Stimulated activated CD4-positive, alpha-beta T cell treated with anti-CD3 and anti-CD28 coated beads, TNF-alpha, amount 100 ng/mL, for 48 hours (primary cell): ENCODE measurements around the gene SERPINB4.
"Not testable (repeated sequence)": the region's sequence is repeated elsewhere in the genome, so short reads cannot be mapped to it uniquely, and the experiment has no call there.

Experiments
- DNase-seq, 3 donors: peaks; one replicate each; pipeline ENCODE4 v3.0.0-alpha.2; 2020; ENCODE audit warnings: low read depth in 3 of 3

The SERPINB4 gene

GRCh38 chr18:63644142-63644541 is at the start of gene SERPINB4:
Gene SERPINB4 (minus strand): TSS chr18:63644256. CDS start chr18:63643577, 679 bp downstream.
- not testable (repeated sequence) for DNase-seq

- DNase-seq: no peak
These were observed 45.0 kb upstream of the SERPINB4 start for GRCh38 chr18:63689064-63689463.

- no peak for DNase-seq
These were observed 42.8 kb upstream of the SERPINB4 start for GRCh38 chr18:63686871-63687270.

- no peak for DNase-seq
These were observed 40.7 kb upstream of the SERPINB4 start for GRCh38 chr18:63684718-63685117.

GRCh38 chr18:63683890-63684289 is 39.8 kb upstream of the SERPINB4 start:
- DNase-seq: no peak

GRCh38 chr18:63683152-63683551 is 39.1 kb upstream of the SERPINB4 start:
- DNase-seq: no peak

GRCh38 chr18:63681449-63682340 is 37.6 kb upstream of the SERPINB4 start:
- no peak for DNase-seq

GRCh38 chr18:63679820-63680606 is 36.0 kb upstream of the SERPINB4 start:
- DNase-seq: no peak

- DNase-seq: no peak
These were observed 33.6 kb upstream of the SERPINB4 start for GRCh38 chr18:63677500-63678225.

GRCh38 chr18:63676526-63677323 is 32.7 kb upstream of the SERPINB4 start:
- DNase-seq: no peak

- DNase-seq: no peak
These were observed 20.5 kb upstream of the SERPINB4 start for GRCh38 chr18:63664571-63664970.

- DNase-seq: not testable (repeated sequence)
These were observed 17.7 kb upstream of the SERPINB4 start, which contains the start of gene SERPINB3 for GRCh38 chr18:63661750-63662149. Gene SERPINB3 (minus strand): TSS chr18:63661893. CDS start chr18:63661216, 677 bp downstream.

GRCh38 chr18:63658920-63659319 is 14.9 kb upstream of the SERPINB4 start:
- not testable (repeated sequence) for DNase-seq

GRCh38 chr18:63650271-63650670 is 6.2 kb upstream of the SERPINB4 start:
- DNase-seq: not testable (repeated sequence)

- no peak for DNase-seq
These were observed 4.2 kb upstream of the SERPINB4 start for GRCh38 chr18:63648241-63648640.

- DNase-seq: no peak
These were observed 2.9 kb upstream of the SERPINB4 start for GRCh38 chr18:63646936-63647335.

- not testable (repeated sequence) for DNase-seq
These were observed 638 bp upstream of the SERPINB4 start for GRCh38 chr18:63644694-63645093.

GRCh38 chr18:63642668-63643356 is 1.2 kb downstream of the SERPINB4 start:
- DNase-seq: not testable (repeated sequence)

- not testable (repeated sequence) for DNase-seq
These were observed 2.8 kb downstream of the SERPINB4 start for GRCh38 chr18:63641157-63641680.

- DNase-seq: no peak
These were observed 6.4 kb downstream of the SERPINB4 start for GRCh38 chr18:63637703-63638102.
